Activated naive CD8-positive, alpha-beta T cell treated with anti-CD3 and anti-CD28 coated beads, Interleukin-2, amount 50 U/mL, for 24 hours (primary cell): ENCODE results near the gene OR2J3.
"Not testable (repeated sequence)": the region's sequence is repeated elsewhere in the genome, so short reads cannot be mapped to it uniquely, and the experiment has no call there.

Experiments
- ATAC-seq: fragments of 150-1000 bp; cut with Tn5 transposase; one replicate; pipeline ENCODE4 v1.10.0; 2021
- DNase-seq: peaks from one replicate; pipeline ENCODE4 v3.0.0; 2021
- H3K27ac Mint-ChIP-seq: one replicate; pipeline ENCODE4 v1.8.0; 2021; ENCODE audit warnings: mild to moderate bottlenecking, mixed read lengths
- H3K27me3 Mint-ChIP-seq: one replicate; pipeline ENCODE4 v1.8.0; 2021; ENCODE audit warnings: mixed read lengths
- H3K36me3 Mint-ChIP-seq: one replicate; pipeline ENCODE4 v1.8.0; 2021; ENCODE audit warnings: low read depth, mixed read lengths
- H3K4me1 Mint-ChIP-seq: one replicate; pipeline ENCODE4 v1.8.0; 2021; ENCODE audit warnings: mixed read lengths
- H3K4me3 Mint-ChIP-seq: one replicate; pipeline ENCODE4 v1.8.0; 2021; ENCODE audit warnings: mild to moderate bottlenecking, moderate library complexity, mixed read lengths
- H3K9me3 Mint-ChIP-seq: one replicate; pipeline ENCODE4 v1.8.0; 2021; ENCODE audit warnings: mixed read lengths

The OR2J3 gene

GRCh38 chr6:29107758-29108157 lies at the start of gene OR2J3:
TSS of gene OR2J3 (plus strand) at chr6:29108058. CDS start at chr6:29111891, 3,833 bp downstream.
- Mint-ChIP-seq H3K9me3 (no peaks in the 10 kb centered on the region), H3K4me1 (no peaks in the 10 kb centered on the region), H3K27me3 (peaks cover 31% of the 10 kb centered on the region), H3K4me3 (no peak within 1 kb of the TSS), H3K36me3 (no peaks in the 10 kb centered on the region), H3K27ac (no peak within 1 kb of the TSS)
- DNase-seq (no peak), ATAC-seq (no peak)

- H3K9me3 Mint-ChIP-seq, result peaks cover 5% of the 10 kb centered on the region
- no peak overlapping the region for H3K4me3 Mint-ChIP-seq
- DNase-seq (no peak), ATAC-seq (no peak)
- H3K4me1 Mint-ChIP-seq, result no peaks in the 10 kb centered on the region
- no peaks in the 10 kb centered on the region for H3K36me3 Mint-ChIP-seq
- H3K27me3 Mint-ChIP-seq, result peaks cover 30% of the 10 kb centered on the region
- no peak overlapping the region for H3K27ac Mint-ChIP-seq
Measured at GRCh38 chr6:29071831-29072723, 35.8 kb upstream of the OR2J3 start.

GRCh38 chr6:29079203-29079602 lies 28.7 kb upstream of the OR2J3 start:
- Mint-ChIP-seq H3K9me3 (no peaks in the 10 kb centered on the region), H3K27ac (no peak overlapping the region), H3K4me3 (no peak overlapping the region), H3K36me3 (no peaks in the 10 kb centered on the region), H3K27me3 (peaks cover 8% of the 10 kb centered on the region), H3K4me1 (no peaks in the 10 kb centered on the region)
- DNase-seq (no peak), ATAC-seq (no peak)

- Mint-ChIP-seq H3K4me3 (no peak overlapping the region), H3K27ac (no peak overlapping the region), H3K9me3 (no peaks in the 10 kb centered on the region), H3K36me3 (no peaks in the 10 kb centered on the region), H3K27me3 (peaks cover 10% of the 10 kb centered on the region), H3K4me1 (no peaks in the 10 kb centered on the region)
- DNase-seq, result no peak
- ATAC-seq, result no peak
Measured at GRCh38 chr6:29081312-29081711, 26.5 kb upstream of the OR2J3 start.

GRCh38 chr6:29082457-29082856 lies 25.4 kb upstream of the OR2J3 start:
- no peak for DNase-seq
- no peaks in the 10 kb centered on the region for H3K36me3 Mint-ChIP-seq
- H3K27ac Mint-ChIP-seq, result no peak overlapping the region
- H3K27me3 Mint-ChIP-seq, result peaks cover 13% of the 10 kb centered on the region
- no peaks in the 10 kb centered on the region for H3K4me1 Mint-ChIP-seq
- no peaks in the 10 kb centered on the region for H3K9me3 Mint-ChIP-seq
- no peak overlapping the region for H3K4me3 Mint-ChIP-seq
- no peak for ATAC-seq

- H3K27ac Mint-ChIP-seq, result no peak within 1 kb of the TSS
- no peak for ATAC-seq
- H3K4me3 Mint-ChIP-seq, result no peak within 1 kb of the TSS
- no peaks in the 10 kb centered on the region for H3K9me3 Mint-ChIP-seq
- H3K27me3 Mint-ChIP-seq, result peaks cover 32% of the 10 kb centered on the region
- H3K4me1 Mint-ChIP-seq, result no peaks in the 10 kb centered on the region
- no peaks in the 10 kb centered on the region for H3K36me3 Mint-ChIP-seq
- no peak for DNase-seq
Measured at GRCh38 chr6:29087213-29087612, 20.6 kb upstream of the OR2J3 start, which contains the start of gene OR2B3. TSS of gene OR2B3 (minus strand) at chr6:29087313. CDS start at chr6:29087248, 65 bp downstream.

GRCh38 chr6:29092957-29093356 lies 14.9 kb upstream of the OR2J3 start:
- Mint-ChIP-seq H3K4me3 (no peak overlapping the region), H3K27ac (no peak overlapping the region), H3K36me3 (no peaks in the 10 kb centered on the region), H3K4me1 (no peaks in the 10 kb centered on the region), H3K27me3 (peaks cover 40% of the 10 kb centered on the region), H3K9me3 (no peaks in the 10 kb centered on the region)
- DNase-seq, result no peak
- no peak for ATAC-seq

- Mint-ChIP-seq H3K4me3 (no peak overlapping the region), H3K9me3 (no peaks in the 10 kb centered on the region), H3K4me1 (no peaks in the 10 kb centered on the region), H3K36me3 (no peaks in the 10 kb centered on the region), H3K27ac (no peak overlapping the region), H3K27me3 (peaks cover 29% of the 10 kb centered on the region)
- no peak for ATAC-seq
- DNase-seq, result no peak
Measured at GRCh38 chr6:29097803-29098202, 10.1 kb upstream of the OR2J3 start.

- peaks cover 29% of the 10 kb centered on the region for H3K27me3 Mint-ChIP-seq
- DNase-seq (no peak), ATAC-seq (no peak)
- no peak within 1 kb of the TSS for H3K4me3 Mint-ChIP-seq
- no peak within 1 kb of the TSS for H3K27ac Mint-ChIP-seq
- H3K4me1 Mint-ChIP-seq, result no peaks in the 10 kb centered on the region
- H3K9me3 Mint-ChIP-seq, result no peaks in the 10 kb centered on the region
- H3K36me3 Mint-ChIP-seq, result no peaks in the 10 kb centered on the region
Measured at GRCh38 chr6:29099190-29099589, 8.7 kb upstream of the OR2J3 start, which contains the start of gene OR2J1. TSS of gene OR2J1 (plus strand) at chr6:29099490. CDS start at chr6:29100943, 1,453 bp downstream.

GRCh38 chr6:29112135-29112534 lies 4.3 kb downstream of the OR2J3 start:
- H3K9me3 Mint-ChIP-seq, result no peaks in the 10 kb centered on the region
- no peak overlapping the region for H3K27ac Mint-ChIP-seq
- no peaks in the 10 kb centered on the region for H3K36me3 Mint-ChIP-seq
- H3K27me3 Mint-ChIP-seq, result peaks cover 27% of the 10 kb centered on the region
- no peak overlapping the region for H3K4me3 Mint-ChIP-seq
- no peak for DNase-seq
- ATAC-seq, result no peak
- H3K4me1 Mint-ChIP-seq, result no peaks in the 10 kb centered on the region

GRCh38 chr6:29114964-29115363 lies 7.1 kb downstream of the OR2J3 start:
- H3K9me3 Mint-ChIP-seq, H3K27ac Mint-ChIP-seq, H3K36me3 Mint-ChIP-seq, ATAC-seq, DNase-seq, H3K4me3 Mint-ChIP-seq, H3K4me1 Mint-ChIP-seq: not testable (repeated sequence)
- H3K27me3 Mint-ChIP-seq, result peaks cover 29% of the 10 kb centered on the region

- Mint-ChIP-seq H3K4me3 (no peak overlapping the region), H3K36me3 (no peaks in the 10 kb centered on the region), H3K27ac (no peak overlapping the region), H3K9me3 (no peaks in the 10 kb centered on the region), H3K4me1 (no peaks in the 10 kb centered on the region), H3K27me3 (peaks cover 11% of the 10 kb centered on the region)
- ATAC-seq, result no peak
- DNase-seq, result no peak
Measured at GRCh38 chr6:29129326-29130012, 21.6 kb downstream of the OR2J3 start.

- DNase-seq, result no peak
- Mint-ChIP-seq H3K4me3 (no peak overlapping the region), H3K4me1 (no peaks in the 10 kb centered on the region), H3K27ac (no peak overlapping the region), H3K27me3 (peaks cover 11% of the 10 kb centered on the region), H3K9me3 (no peaks in the 10 kb centered on the region), H3K36me3 (no peaks in the 10 kb centered on the region)
- ATAC-seq, result peak; percentile 24
Measured at GRCh38 chr6:29130644-29131043, 22.8 kb downstream of the OR2J3 start.

- H3K9me3 Mint-ChIP-seq, result no peaks in the 10 kb centered on the region
- no peak overlapping the region for H3K4me3 Mint-ChIP-seq
- no peak for DNase-seq
Measured at GRCh38 chr6:29131691-29132090, 23.8 kb downstream of the OR2J3 start.

GRCh38 chr6:29137724-29138123 lies 29.9 kb downstream of the OR2J3 start:
- no peaks in the 10 kb centered on the region for H3K4me1 Mint-ChIP-seq
- H3K36me3 Mint-ChIP-seq, result no peaks in the 10 kb centered on the region
- H3K9me3 Mint-ChIP-seq, result peaks cover 4% of the 10 kb centered on the region
- no peak overlapping the region for H3K4me3 Mint-ChIP-seq
- no peak overlapping the region for H3K27ac Mint-ChIP-seq
- ATAC-seq, result no peak
- no peak for DNase-seq
- peaks cover 18% of the 10 kb centered on the region for H3K27me3 Mint-ChIP-seq

More at GRCh38 chr6:29131691-29132090, 23.8 kb downstream of the OR2J3 start:
- no peak for ATAC-seq
- Mint-ChIP-seq H3K27ac (no peak overlapping the region), H3K4me1 (no peaks in the 10 kb centered on the region), H3K27me3 (peaks cover 11% of the 10 kb centered on the region), H3K36me3 (no peaks in the 10 kb centered on the region)
